Thoracic aorta (tissue), 2 donors: ENCODE results near the gene DENND2A. TPM values are rescaled to one million over a fixed set of nuclear protein-coding genes. Genes with fewer than 3 reads are reported as not detected.

Source experiments
- ATAC-seq: fragments of 150-250 bp; one replicate; pipeline ENCODE4 v1.8.0; 2017; ENCODE audit warnings: low read depth; ENCODE audit not compliant: insufficient number of reproducible peaks, low FRiP score
- DNase-seq: peaks from one replicate; pipeline ENCODE4 v3.0.0-alpha.2; 2020; ENCODE audit warnings: low spot score
- H3K27ac ChIP-seq, 2 donors: fragments of 200-600 bp; sonication (generic); 1 replicate in 1 of 2; 2 replicates in 1 of 2; pipeline ENCODE4 v1.5.1; 2016; ENCODE audit warnings: mild to moderate bottlenecking in 2 of 2, moderate library complexity in 2 of 2
- H3K27me3 ChIP-seq: fragments of 200-600 bp; sonication (generic); replicated peaks from 2 replicates; pipeline ENCODE4 v1.6.0; 2016; ENCODE audit warnings: mild to moderate bottlenecking; ENCODE audit not compliant: insufficient read depth
- H3K36me3 ChIP-seq: fragments of 200-600 bp; sonication (generic); one replicate; pipeline ENCODE4 v1.5.1; 2016
- H3K4me1 ChIP-seq, 2 donors: fragments of 200-600 bp; sonication (generic); 1 replicate in 1 of 2; 2 replicates in 1 of 2; pipeline versions ENCODE4 v1.5.1 to v1.6.0; 2016; ENCODE audit warnings: low read depth in 2 of 2, mild to moderate bottlenecking in 1 of 2; ENCODE audit not compliant: control insufficient read depth in 1 of 2
- H3K4me3 ChIP-seq: fragments of 200-600 bp; sonication (generic); 2 replicates; pipeline ENCODE4 v1.5.1; 2016; ENCODE audit warnings: mild to moderate bottlenecking
- H3K9me3 ChIP-seq: fragments of 200-600 bp; sonication (generic); 2 replicates; pipeline ENCODE4 v1.5.1; 2016
- CTCF ChIP-seq: fragments of 200-600 bp; sonication (generic); IDR thresholded peaks from one replicate; pipeline ENCODE4 v1.5.1; 2019; ENCODE audit warnings: antibody characterized with exemption
- total RNA-seq, 2 donors: library from RNA; depleted of rRNA; stranded (reverse); fragments of >200 nt; gene quantifications; one replicate each; pipeline versions ENCODE4 v1.1.0 to v1.2.3, GENCODE V29; 2016

The DENND2A gene
- total RNA-seq, 2 donors from 2014 or later: 4.9 to 5.1 TPM

DNA sequence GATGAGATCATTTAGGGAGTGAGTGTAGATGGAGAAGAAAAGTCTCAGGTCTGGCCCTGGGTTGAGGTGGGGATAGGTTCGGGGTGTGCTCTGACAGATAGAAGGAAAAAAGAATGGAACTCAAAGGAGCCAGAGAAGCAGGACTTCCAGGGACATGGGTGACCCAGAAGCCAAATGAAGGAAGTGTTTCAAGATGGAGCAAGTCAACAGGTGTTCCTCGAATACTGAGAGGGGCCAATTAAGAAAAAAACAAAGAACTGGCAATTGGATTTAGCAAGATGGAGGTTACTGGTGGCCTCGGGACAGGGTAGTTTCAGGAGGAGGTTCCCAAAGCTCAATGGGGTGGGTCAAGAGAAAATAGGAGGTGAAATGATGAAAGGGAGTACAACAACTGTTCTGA, 40.3 kb downstream of the DENND2A start:
- Histone ChIP-seq H3K4me3 (no peak overlapping the region), H3K4me1 (peaks cover 4 to 18% of the 10 kb centered on the region in 2 donors), H3K27ac (no peak overlapping the region), H3K36me3 (no peaks in the 10 kb centered on the region), H3K9me3 (no peaks in the 10 kb centered on the region), H3K27me3 (no peaks in the 10 kb centered on the region)
- no peak for TF ChIP-seq CTCF
- DNase-seq: no peak
- ATAC-seq: no peak

DNA sequence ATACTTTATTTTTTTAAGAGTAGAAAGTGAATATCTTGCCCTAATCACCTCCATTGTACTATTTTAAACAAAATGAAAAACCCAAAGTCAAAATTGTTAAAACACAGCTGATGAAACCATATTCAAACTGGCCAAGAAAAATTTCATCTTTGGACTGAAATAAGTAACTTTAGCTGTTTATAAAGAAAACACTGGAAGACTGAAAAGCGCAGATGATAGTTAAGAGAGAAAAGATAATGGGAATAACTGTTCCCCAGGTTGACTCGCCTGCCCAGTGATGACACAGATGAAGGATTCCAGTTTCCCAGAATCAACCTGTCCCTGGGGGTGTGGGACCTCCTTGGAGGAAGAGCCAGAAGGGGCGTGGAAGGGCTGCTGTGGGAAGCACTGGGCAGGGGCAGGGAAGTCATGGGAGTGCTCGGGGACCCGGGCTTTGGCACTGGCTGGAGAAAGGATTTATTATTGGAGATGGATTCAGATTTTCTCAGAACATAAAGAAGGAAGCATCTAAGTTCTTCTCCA, 43.1 kb downstream of the DENND2A start:
- no peak for DNase-seq

DNA sequence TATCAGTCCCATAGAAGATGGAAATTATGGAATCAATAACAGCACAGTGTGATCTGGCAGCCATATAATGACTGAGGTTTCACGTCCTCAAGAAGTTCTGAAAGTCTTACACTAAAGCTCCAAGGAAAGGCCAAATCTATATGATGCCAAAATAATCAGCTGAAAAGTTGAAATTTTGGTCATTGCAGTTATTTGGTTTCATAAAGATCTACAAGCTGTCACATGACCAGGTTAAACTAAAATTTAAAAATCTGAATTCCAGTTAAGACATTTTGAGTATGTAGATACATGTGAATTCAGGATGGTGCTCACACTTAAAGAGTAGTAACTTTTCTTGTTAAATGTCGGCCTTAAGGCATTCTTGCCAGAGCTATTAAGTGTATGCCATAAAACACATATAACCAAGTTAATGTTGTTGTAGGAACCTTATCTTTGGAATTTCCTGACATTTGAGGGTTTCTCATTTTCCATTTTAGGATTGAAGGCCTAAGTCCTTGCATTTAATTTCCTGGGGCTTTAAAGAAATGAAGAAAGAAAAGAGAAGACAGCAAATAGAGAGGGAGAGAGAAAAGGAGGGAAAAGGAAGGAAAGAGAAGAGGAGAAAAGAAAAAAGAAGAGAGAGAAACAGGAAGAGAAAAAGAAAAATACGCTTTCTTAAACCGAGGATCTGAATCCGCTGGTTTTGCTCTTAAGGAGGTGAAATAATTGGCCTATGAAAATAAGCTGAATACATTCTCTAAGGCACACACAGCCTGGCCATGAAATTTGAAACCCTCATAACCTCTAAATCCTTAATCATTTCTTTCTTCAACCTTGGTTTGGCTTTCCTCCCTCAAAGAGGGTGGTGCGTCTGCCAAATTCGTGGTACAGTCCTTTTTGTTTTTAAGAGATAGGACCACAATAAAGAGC, 43.8 kb downstream of the DENND2A start:
- TF ChIP-seq CTCF: no peak
- H3K27me3 ChIP-seq: no peaks in the 10 kb centered on the region
- H3K36me3 ChIP-seq: no peaks in the 10 kb centered on the region
- H3K4me3 ChIP-seq: peak overlapping the region; percentile 0
- peaks cover 4 to 18% of the 10 kb centered on the region in 2 donors for H3K4me1 ChIP-seq
- ATAC-seq: no peak
- peak overlapping the region in 1 of 2 donors; percentile 37 for H3K27ac ChIP-seq
- H3K9me3 ChIP-seq: no peaks in the 10 kb centered on the region
- DNase-seq: no peak

More for the DNA sequence above, 43.1 kb downstream of the DENND2A start:
- Histone ChIP-seq H3K36me3 (no peaks in the 10 kb centered on the region), H3K27ac (no peak overlapping the region), H3K9me3 (no peaks in the 10 kb centered on the region), H3K4me3 (no peak overlapping the region), H3K4me1 (peaks cover 4 to 18% of the 10 kb centered on the region in 2 donors), H3K27me3 (no peaks in the 10 kb centered on the region)
- ATAC-seq: no peak
- no peak for TF ChIP-seq CTCF

DNA sequence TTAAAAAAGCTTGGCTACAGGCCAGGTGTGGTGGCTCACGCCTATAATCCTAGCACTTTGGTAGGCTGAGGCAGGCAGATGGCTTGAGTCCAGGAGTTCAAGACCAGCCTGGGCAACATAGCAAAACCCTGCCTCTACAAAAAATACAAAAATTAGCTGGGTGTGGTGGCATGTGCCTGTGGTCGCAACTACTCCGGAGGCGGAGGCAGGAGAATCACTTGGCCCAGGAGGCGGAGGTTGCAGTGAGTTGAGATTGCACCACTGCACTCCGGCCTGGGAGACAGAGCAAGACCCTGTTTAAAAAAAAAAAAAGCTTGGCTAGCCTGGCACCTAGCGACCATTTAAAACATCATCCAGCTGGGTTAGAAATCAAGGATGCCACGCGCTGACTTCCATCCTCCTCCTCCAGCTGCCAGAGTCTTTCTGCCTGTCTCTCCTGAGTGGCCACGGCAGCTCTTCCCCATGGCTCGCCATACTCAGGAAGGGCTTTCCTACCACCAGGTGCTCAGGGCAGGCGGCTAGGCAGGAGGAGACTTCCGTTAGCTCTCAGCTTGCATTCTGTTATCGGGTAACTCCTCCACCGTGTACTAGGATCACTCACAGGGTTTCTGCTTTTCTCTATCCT, 45.0 kb downstream of the DENND2A start:
- Histone ChIP-seq H3K36me3 (no peaks in the 10 kb centered on the region), H3K4me3 (no peak overlapping the region), H3K27me3 (no peaks in the 10 kb centered on the region), H3K4me1 (peaks cover 4 to 18% of the 10 kb centered on the region in 2 donors), H3K27ac (no peak overlapping the region), H3K9me3 (no peaks in the 10 kb centered on the region)
- TF ChIP-seq CTCF: no peak
- ATAC-seq (no peak), DNase-seq (no peak)

- no peak for TF ChIP-seq CTCF
- ATAC-seq (no peak), DNase-seq (no peak)
- Histone ChIP-seq H3K36me3 (no peaks in the 10 kb centered on the region), H3K27me3 (no peaks in the 10 kb centered on the region), H3K4me3 (no peak overlapping the region), H3K9me3 (no peaks in the 10 kb centered on the region), H3K27ac (no peak overlapping the region), H3K4me1 (peaks cover 4 to 18% of the 10 kb centered on the region in 2 donors)
These were observed 46.4 kb downstream of the DENND2A start for GRCh38 chr7:140594131-140594691.
